ENCODE results near the gene TTC3.

- TF ChIP-seq CTCF (IDR thresholded peaks at IDR 0.05; ENCODE audit: insufficient read depth, low read length) (no peak), POLR2AphosphoS5 (IDR thresholded peaks at IDR 0.05; ENCODE audit: low read depth) (no peak)
Measured at GRCh38 chr21:37183749-37184148, 110.7 kb downstream of the TTC3 start.

Data from HL-60 (cell line).